GM12875 (cell line): Measurements from ENCODE around the gene SH3BGR.
"Not testable (repeated sequence)": the region's sequence is repeated elsewhere in the genome, so short reads cannot be mapped to it uniquely, and the experiment has no call there.

Source experiments
- H3K4me3 ChIP-seq: one replicate; pipeline ENCODE4 v1.5.1; 2011; ENCODE audit warnings: low read depth, low read length, control low read depth
- CTCF ChIP-seq: IDR thresholded peaks from 2 replicates; pipeline ENCODE4 v1.5.1; 2011; ENCODE audit warnings: low read depth, mild to moderate bottlenecking, control low read depth, inconsistent platforms, low read length, moderate library complexity, borderline replicate concordance; ENCODE audit not compliant: insufficient read depth

The SH3BGR gene

GRCh38 chr21:39451332-39452206 is at the start of gene SH3BGR:
Gene SH3BGR (plus strand): TSS chr21:39451970. CDS start chr21:39452097, 127 bp downstream.
- no peak within 1 kb of the TSS for H3K4me3 ChIP-seq
- TF ChIP-seq CTCF = no peak

GRCh38 chr21:39406065-39406464 is 45.7 kb upstream of the SH3BGR start:
- no peak for TF ChIP-seq CTCF
- H3K4me3 ChIP-seq = no peak overlapping the region

- not testable (repeated sequence) for H3K4me3 ChIP-seq
These were observed 32.6 kb upstream of the SH3BGR start for GRCh38 chr21:39419204-39419603.

GRCh38 chr21:39422527-39423241 is 29.1 kb upstream of the SH3BGR start:
- H3K4me3 ChIP-seq = no peak overlapping the region
- TF ChIP-seq CTCF = no peak

- TF ChIP-seq CTCF = no peak
- H3K4me3 ChIP-seq = no peak overlapping the region
These were observed 22.3 kb upstream of the SH3BGR start for GRCh38 chr21:39429445-39429844.

- no peak overlapping the region for H3K4me3 ChIP-seq
- no peak for TF ChIP-seq CTCF
These were observed 21.8 kb upstream of the SH3BGR start for GRCh38 chr21:39430016-39430415.

GRCh38 chr21:39430457-39430856 is 21.3 kb upstream of the SH3BGR start:
- H3K4me3 ChIP-seq = no peak overlapping the region
- TF ChIP-seq CTCF = no peak
